ENCODE data around the gene PPP4R1. TPM values are rescaled to one million over a fixed set of nuclear protein-coding genes. Genes with fewer than 3 reads are reported as not detected.

Gene PPP4R1
- total RNA-seq, 2 donors from 2014 or later: 52.5 to 77.5 TPM

DNA sequence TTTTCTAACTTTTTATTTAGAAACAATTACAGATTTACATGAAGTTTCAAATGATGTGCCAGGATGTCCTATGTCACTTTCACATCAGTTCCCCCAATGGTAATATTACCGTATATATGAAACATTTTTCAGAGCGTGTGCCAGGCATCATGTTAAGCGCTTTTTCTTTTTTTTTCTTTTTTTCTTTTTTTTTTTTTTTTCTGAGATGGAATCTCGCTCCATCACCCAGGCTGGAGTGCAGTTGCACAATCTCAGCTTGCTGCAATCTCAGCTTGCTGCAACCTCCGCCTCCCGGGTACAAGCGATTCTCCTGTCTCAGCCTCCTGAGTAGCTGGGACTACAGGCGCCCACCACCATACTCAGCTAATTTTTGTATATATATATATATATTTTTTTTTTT, 5.6 kb upstream of the PPP4R1 start:
- Histone ChIP-seq H3K4me1 (no peaks in the 10 kb centered on the region), H3K9ac (ENCODE audit: low read depth in 2 of 2, low read length in 2 of 2) (no peak overlapping the region), H3K36me3 (no peaks in the 10 kb centered on the region), H3K27ac (no peak overlapping the region), H3K4me3 (no peak overlapping the region), H3K9me3 (no peaks in the 10 kb centered on the region), H3K27me3 (no peaks in the 10 kb centered on the region)
- intact Hi-C loops (cut with DNase I): loop anchor here (10.0 kb wide), 1 partner anchor 85 kb away; the partner anchor contains the start of gene RAB31
- DNase-seq: no peak
- TF ChIP-seq, protein P1, sequence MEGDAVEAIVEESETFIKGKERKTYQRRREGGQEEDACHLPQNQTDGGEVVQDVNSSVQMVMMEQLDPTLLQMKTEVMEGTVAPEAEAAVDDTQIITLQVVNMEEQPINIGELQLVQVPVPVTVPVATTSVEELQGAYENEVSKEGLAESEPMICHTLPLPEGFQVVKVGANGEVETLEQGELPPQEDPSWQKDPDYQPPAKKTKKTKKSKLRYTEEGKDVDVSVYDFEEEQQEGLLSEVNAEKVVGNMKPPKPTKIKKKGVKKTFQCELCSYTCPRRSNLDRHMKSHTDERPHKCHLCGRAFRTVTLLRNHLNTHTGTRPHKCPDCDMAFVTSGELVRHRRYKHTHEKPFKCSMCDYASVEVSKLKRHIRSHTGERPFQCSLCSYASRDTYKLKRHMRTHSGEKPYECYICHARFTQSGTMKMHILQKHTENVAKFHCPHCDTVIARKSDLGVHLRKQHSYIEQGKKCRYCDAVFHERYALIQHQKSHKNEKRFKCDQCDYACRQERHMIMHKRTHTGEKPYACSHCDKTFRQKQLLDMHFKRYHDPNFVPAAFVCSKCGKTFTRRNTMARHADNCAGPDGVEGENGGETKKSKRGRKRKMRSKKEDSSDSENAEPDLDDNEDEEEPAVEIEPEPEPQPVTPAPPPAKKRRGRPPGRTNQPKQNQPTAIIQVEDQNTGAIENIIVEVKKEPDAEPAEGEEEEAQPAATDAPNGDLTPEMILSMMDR (IDR thresholded peaks at IDR 0.05): no peak

DNA sequence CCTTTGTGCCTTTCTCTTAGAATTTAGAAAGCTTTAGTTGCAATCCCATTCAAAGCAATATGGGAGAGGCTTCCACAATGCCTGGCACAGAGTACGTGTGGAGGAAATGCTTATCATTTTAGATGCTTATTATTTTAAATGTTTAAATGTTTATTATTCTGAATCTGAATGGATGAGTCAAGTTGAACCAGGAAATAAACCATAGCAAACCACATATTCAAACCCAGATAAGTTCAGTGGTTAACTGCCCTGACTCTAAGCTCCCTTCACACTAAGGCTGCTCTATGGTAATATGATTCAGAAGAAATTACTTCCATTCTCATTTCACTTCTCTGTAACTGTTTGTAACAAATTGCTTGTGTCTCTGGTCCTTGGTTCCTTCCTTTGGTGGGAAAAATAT, 5.2 kb upstream of the PPP4R1 start:
- H3K36me3 ChIP-seq: no peaks in the 10 kb centered on the region
- H3K4me3 ChIP-seq: no peak overlapping the region
- H3K27me3 ChIP-seq: no peaks in the 10 kb centered on the region
- H3K9me3 ChIP-seq: no peaks in the 10 kb centered on the region
- H3K27ac ChIP-seq: no peak overlapping the region
- DNase-seq: no peak
- no peak overlapping the region for H3K9ac ChIP-seq (ENCODE audit: low read depth in 2 of 2, low read length in 2 of 2)
- intact Hi-C loops (cut with DNase I): no loop called here
- no peaks in the 10 kb centered on the region for H3K4me1 ChIP-seq
- TF ChIP-seq, protein P1 (IDR thresholded peaks at IDR 0.05): no peak

DNA sequence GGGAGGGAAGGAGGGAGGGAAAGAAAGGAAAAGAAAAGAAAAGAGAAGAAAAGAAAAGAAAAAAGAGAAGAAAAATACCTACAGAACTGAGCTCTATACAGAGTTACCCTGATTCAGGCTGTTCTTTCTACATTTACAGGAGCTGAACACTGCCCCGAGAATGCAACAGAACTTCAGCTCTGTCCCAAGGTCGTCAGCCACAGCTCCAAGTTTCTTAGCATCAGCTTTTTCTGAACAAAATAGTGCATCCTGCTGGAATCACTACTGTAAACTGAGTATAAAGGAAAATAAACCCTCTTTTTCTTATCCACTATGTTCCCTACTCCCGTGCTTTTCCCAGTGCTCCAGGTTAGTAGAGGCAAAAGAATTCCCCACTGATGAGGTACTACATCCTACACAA, 4.7 kb upstream of the PPP4R1 start:
- Histone ChIP-seq H3K9ac (ENCODE audit: low read depth in 2 of 2, low read length in 2 of 2) (no peak overlapping the region), H3K36me3 (no peaks in the 10 kb centered on the region), H3K27me3 (no peaks in the 10 kb centered on the region), H3K4me3 (no peak overlapping the region), H3K9me3 (no peaks in the 10 kb centered on the region), H3K27ac (no peak overlapping the region), H3K4me1 (no peaks in the 10 kb centered on the region)
- TF ChIP-seq, protein P1 (IDR thresholded peaks at IDR 0.05): no peak
- DNase-seq: no peak
- intact Hi-C loops (cut with DNase I): no loop called here

DNA sequence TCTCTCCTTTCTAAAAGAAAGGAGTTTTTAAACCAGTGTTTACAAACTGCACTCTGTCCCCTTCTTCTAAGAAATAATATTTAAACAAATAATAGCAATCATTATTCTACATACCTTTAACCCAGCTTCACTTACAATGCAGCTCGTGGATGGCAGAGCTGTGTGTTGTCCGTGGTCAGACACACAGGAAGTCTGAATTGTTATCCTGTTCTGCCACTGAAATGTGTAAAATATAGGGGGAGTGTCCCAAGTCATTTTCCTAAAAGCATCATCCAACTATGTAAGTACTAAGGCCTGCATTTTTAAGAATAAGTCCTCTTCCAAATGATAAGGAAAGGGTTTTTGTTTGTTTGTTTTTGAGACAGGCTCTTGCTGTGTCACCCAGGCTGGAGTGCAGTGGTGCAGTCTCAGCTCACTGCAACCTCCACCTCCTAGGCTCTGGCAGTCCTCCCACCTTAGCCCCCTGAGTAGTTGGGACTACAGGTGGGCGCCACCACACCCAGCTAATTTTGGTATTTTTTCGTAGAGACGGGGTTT, 2.7 kb upstream of the PPP4R1 start:
- peaks cover 7% of the 10 kb centered on the region for H3K4me1 ChIP-seq
- no peak overlapping the region for H3K27ac ChIP-seq
- H3K36me3 ChIP-seq: no peaks in the 10 kb centered on the region
- H3K4me3 ChIP-seq: no peak overlapping the region
- no peaks in the 10 kb centered on the region for H3K9me3 ChIP-seq
- DNase-seq: no peak
- H3K27me3 ChIP-seq: no peaks in the 10 kb centered on the region
- intact Hi-C loops (cut with DNase I): no loop called here
- TF ChIP-seq, protein P1 (IDR thresholded peaks at IDR 0.05): no peak
- no peak overlapping the region for H3K9ac ChIP-seq (ENCODE audit: low read depth in 2 of 2, low read length in 2 of 2)

DNA sequence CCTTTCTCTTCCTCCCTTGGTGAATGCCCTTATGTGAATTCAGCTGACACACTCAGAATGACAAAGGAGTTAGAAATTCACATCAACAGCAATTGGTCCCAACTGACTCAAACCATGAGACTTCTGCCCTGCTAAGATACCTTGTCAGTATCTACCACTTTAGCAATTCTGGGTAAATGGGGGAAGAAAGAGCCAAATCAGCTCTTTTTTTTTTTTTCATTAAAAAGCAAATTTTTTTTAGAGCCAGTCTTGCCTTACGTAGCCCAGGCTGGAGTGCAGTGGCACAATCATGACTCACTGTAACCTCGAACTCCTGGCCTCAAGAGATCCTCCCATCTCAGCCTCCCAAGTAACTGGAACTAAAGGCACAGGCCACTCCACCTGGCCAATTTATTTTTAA, 1.7 kb upstream of the PPP4R1 start:
- Histone ChIP-seq H3K4me3 (no peak overlapping the region), H3K9ac (ENCODE audit: low read depth in 2 of 2, low read length in 2 of 2) (no peak overlapping the region), H3K36me3 (no peaks in the 10 kb centered on the region), H3K27me3 (no peaks in the 10 kb centered on the region), H3K4me1 (peaks cover 7% of the 10 kb centered on the region), H3K9me3 (no peaks in the 10 kb centered on the region), H3K27ac (no peak overlapping the region)
- TF ChIP-seq, protein P1 (IDR thresholded peaks at IDR 0.05): no peak
- no peak for DNase-seq
- intact Hi-C loops (cut with DNase I): no loop called here

Data from colonic mucosa (tissue), 4 donors.